ENCODE measurements around the gene BRMS1.
"Not testable (repeated sequence)": the region's sequence is repeated elsewhere in the genome, so short reads cannot be mapped to it uniquely, and the experiment has no call there.

The BRMS1 gene

DNA sequence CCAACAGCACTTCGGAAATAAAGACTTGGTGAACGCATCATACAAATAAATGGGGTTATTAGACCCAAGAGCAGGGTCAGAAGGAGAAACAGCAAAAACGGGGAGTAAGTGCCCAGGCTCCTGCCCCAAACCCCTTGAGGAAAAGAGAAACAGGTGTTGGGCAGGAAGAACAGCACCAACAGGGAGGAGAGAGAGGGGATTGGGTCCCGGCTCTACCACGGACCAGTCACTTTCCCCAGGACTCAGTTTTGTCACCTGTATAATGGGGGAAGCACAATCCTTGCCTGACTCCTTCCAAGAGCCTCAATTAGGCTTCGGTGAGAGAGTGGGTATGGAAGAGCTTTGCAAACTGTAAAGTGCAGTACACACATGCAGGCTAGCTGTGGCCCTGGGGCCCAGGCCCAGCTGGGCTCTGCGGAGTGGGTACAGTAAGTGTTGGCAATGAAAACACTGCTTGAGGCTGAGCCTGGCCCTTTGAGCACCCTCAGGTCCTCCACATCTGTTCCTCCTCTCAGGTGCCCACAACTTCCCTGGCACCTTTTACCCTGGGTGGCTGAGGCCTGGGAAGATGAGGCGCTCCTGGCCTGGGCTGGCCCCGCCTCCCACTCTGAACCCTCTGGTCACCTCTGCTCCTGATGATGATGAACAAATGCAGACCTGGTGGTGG is 17.7 kb upstream of the BRMS1 start:
- DNase-seq = no peak

DNA sequence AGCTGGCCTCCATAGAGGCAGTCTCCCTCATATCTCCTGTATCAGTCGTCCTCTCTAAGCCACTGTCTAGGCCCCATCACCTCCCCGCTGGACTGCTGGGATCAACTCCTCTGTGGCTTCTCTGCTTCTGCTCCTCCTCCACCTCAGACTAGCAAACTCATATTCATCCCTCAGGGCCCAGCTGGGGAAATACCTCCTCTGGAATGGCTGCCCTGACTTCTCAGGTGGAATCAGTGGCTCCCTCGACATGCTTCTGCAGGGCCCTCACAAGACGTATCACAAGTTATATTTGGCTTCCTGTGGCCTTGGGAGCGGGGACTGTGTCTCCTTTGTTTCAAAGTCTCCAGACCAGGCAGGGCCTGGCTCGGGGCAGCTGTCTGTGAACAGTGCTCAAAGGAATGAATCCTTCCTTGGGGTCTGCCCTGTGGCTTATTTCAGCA is 16.6 kb upstream of the BRMS1 start:
- DNase-seq = no peak

DNA sequence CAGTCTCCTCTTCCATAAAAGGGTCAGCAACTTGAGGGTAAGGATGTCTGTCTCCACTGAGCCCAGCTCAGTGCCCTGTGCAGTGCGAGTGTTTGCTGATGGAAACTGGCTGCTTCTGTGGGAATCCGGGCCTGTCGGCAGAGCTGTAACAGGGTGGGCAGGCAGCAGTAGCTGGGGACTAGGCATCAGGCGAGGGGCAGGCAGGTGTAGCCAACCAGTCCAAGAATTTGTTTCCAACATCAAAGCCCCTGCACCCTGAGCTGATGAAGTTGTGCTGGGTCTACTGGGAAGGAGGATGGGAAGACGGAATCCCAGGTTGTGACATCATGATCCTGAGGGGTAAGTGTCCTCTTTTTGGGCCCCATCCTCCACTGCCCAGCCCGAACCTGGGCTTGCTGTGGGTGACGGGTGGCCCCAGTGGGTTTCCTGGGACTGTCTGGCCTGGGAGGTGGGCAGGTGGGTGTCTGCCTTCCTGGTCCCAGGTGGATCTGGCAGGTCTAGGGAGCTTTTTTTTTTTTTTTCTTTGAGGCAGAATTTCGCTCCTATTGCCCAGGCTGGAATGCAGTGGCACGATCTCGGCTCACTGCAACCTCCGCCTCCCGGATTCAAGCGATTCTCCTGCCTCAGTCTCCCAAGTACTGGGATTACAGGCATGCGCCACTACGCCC is 15.6 kb upstream of the BRMS1 start:
- no peak for DNase-seq

DNA sequence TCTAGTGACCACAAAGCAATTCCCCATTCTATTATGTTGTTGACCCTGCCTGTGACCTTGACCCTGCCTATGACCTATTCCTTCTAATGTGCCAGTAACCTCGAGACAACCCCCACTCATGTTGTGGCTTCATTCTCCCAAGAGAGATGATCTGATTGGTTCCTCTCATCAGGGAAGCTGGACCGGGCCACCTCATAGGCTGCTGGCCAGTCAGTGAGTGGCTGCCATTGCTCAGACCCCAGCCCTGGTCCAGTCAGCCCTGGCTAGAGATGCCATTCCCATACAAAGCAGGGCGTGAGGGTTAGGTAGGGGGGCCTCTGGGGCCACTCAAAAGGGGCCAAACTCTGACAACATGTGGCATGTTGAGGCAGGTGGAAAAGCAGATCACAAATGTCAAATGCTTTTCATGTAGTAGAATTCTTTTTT is 14.8 kb upstream of the BRMS1 start:
- DNase-seq = no peak

DNA sequence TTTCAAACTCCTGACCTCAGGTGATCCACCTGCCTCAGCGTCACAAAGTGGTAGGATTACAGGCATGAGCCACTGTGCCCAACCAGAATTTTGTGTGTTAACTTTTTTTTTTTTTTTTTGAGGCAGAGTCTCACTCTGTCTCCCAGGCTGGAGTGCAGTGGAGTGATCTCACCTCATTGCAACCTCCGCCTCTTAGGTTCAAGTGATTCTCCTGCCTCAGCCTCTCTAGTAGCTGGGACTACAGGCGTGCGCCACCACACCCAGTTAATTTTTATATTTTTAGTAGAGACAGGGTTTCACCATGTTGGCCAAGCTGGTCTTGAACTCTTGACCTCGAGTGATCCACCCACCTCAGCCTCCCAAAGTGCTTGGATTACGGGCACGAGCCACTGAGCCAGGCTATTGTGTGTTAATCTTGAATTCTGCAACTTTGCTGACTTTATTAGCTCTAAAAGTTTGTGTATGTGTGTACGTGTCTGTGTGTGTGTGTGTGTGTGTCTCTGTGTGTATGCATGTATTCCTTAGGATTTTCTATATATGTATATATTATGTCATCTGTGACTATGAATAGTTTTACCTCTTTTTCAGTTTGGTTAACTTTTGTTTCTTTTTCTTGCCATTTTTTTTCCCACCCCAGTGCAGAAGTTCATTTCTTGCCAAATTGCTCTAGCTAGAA is 5.8 kb upstream of the BRMS1 start:
- not testable (repeated sequence) for DNase-seq

DNA sequence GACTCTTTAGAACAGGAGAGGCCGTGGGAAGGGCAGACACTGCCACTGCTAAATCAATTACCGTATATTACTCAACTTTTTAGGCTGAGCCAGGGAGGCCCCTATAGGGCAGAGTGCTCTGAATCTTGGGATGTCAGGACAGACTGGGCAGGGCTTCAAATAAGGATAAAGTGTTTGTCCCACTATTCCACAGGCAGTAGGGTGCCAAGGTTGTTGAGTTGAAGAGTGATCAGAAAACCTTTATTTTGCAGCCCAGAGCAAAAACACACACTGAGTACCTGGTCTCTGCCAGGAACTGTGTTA is 4.1 kb upstream of the BRMS1 start:
- DNase-seq = no peak

DNA sequence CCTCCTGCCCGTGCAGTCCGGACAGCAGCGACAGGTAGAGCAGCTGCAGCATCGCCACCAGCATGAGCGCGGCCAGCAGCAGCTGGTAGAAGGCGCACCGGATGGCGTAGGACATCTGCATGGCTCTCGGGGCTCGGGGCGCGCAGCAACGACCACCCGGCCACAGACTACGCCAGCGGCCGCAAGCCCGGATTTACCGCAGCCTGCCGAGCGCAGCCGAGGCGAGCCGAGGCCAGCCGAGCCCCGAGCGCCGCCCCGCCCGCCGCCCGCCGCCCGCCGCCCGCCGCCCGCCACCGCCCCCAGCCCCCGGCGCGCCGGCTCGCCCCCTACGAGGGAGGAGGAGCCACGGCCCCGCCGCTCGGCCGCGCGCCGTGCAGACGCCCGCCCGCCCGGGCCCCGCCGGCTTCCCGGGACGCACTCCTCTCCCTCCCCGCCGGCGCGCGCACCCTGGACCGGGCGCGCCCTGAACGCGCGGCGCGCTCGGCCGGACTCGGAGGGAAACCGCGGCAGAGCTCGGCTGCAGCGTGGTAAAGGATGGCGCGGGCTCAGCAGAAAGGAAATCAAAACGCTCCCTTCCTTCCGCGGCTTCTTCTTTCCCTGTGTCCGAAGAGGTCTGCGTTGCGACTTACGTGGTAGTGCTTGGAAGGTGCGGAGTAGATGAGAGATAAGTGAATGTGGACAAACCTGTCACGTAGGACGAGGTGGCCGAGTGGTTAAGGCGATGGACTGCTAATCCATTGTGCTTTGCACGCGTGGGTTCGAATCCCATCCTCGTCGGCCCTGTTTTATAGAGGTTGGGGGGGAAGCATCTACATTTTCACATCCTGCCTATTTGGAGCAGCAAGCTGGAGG is 2.7 kb upstream of the BRMS1 start, which contains the start of gene B4GAT1:
TSS of gene B4GAT1 (minus strand) at position 205 of the 852 bp plus-strand sequence. CDS start at position 121, 84 bp downstream.
- DNase-seq = peak; percentile 94

DNA sequence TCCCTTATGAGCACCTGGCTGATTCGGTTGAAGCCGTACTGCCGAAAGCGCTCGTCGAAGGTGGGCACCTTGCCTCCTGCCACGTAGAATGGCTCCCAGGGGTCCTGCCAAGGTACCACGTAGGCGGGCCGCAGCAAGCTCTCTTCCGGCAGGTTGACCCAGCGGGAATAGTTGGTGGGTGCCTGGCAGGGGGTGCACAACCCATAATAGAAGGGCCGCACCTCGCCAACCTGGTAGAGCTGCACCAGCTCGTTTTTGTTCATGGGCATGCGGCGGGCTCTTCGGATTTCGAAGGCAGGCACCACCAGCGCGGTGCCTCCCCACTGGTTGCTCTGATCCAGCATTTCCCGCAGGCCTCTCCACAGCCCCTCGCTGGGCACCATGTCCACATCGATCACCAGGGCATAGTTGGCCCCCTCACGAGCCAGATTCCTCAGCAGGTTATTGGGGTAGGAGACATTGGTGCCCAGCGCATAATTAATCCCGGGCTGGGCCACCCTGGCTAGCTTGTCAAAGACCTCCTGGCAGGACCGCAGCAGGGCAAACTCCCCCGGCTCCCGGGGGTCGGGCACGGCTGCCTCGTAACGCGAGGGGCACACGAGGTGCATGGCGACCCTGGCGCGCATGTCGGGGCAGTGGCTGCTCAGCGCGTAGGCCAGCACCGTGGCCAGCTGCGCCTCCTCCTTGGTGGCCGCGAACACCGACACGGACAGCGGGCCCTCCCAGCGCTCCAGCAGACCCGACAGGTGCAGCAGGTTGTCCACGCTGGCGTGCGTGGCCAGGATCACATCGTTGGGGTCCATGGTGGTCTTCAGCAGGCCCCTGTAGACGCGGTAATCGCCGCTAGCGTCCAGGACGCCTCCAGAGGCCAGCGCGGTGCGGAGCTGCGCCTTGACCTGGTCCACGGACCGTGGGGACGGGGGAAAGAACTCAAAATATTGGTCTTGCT is 1.8 kb upstream of the BRMS1 start:
- DNase-seq = peak; percentile 45

DNA sequence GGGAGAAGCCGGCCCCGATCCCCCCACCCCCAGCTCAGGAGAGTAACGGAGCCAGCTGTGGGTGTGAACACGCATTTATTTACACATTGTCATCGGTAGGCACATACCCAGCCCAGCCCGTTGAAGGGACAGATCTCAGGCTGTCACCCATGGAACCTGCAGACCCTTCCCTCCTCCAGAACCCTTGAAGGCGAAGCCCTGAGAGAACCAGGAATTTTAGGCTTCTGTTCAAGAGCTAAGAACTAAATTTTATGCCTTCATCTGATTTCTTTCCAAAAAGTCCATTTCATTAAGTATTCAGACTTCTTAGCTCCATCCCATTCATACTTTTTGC is 379 bp upstream of the BRMS1 start:
- DNase-seq = no peak

DNA sequence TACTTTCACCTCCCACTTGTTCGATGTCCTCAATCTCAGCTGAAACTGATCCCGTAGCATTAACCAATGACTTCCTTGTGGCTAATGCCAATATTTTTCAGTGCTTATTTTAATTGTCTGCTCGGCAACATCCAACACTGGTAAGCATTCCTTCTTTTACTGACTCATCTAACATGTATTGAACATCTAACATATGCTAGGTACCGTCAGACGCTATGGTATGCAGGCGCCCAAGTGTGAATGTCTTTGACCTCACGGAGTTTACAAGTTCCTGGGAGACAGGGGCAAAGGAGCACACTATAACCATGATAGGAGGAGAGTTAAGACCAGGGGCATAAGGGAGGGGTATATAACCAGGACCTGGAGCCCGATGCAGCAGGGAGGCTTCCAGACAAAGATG is 1.7 kb downstream of the BRMS1 start:
- DNase-seq = peak; percentile 29

DNA sequence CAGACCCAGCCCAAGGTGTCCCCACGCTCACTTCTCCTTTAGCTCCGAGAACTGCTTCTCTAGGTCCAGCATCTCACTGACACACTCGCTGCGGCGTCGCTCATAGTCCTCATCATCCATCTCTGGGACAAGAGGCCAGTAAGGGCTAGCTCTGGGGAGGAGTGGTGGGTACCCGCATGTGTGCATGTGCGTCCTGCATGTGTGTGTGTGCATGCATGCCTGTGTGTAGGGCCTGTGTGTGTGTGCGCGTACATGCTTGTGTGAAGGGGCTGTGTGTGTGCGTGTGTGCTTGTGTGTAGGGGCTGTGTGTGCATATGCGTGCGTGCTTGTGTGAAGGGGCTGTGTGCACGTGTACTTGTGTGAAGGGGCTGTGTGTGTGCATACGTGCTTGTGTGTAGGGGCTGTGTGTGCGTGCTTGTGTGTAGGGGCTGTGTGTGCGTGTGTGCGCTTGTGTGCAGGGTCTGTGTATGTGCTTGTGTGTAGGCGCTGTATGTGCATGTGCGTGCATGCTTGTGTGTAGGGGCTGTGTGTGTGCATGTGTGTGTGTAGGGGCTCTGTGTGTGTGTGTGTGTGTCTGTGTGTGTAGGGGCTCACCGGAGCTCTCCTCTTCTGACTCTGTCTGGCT is 3.3 kb downstream of the BRMS1 start:
- DNase-seq = no peak

DNA sequence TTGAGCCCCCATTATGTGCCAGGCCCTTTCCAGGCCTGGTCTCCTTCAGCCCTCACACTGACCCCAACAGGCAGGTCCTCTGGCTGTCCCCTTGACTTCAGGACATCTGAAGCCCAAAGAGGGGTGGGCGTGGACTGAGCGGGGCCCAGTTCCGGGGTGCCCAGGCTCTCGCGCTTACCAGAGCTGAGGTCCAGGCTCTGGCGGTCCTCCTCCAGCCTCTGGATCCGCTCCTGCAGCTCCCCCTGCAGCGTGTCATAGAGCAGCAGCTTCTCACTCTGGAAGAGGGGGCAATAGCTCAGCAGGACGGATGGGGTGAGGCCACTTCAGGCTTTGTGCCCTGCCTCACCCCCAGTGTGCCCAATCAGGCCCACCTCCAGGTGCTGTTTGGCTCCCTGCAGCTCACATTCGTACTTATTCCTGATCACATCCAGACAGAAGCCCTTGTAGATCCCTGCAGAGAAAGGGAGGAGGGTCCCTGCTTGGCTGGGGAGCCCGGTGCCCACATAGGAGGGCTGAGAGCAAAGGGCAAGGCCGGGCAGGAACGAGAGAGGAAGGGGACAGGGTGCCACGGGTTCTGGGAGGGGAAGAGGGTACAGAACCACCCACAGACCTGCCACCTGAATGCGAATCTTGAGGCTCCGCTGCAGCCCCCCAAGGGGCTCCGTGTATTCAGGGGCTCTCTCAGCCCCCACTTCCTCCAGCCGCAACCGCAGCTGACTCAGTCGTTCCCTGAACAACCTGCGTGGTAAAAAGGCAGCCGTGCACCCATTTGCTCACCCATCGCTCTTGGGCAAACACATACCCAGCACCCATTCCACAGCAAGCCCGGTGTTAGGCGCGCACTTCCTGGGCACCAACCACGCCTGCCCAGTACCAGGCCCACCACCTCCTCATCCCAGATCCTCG is 4.1 kb downstream of the BRMS1 start:
- peak; percentile 45 for DNase-seq

DNA sequence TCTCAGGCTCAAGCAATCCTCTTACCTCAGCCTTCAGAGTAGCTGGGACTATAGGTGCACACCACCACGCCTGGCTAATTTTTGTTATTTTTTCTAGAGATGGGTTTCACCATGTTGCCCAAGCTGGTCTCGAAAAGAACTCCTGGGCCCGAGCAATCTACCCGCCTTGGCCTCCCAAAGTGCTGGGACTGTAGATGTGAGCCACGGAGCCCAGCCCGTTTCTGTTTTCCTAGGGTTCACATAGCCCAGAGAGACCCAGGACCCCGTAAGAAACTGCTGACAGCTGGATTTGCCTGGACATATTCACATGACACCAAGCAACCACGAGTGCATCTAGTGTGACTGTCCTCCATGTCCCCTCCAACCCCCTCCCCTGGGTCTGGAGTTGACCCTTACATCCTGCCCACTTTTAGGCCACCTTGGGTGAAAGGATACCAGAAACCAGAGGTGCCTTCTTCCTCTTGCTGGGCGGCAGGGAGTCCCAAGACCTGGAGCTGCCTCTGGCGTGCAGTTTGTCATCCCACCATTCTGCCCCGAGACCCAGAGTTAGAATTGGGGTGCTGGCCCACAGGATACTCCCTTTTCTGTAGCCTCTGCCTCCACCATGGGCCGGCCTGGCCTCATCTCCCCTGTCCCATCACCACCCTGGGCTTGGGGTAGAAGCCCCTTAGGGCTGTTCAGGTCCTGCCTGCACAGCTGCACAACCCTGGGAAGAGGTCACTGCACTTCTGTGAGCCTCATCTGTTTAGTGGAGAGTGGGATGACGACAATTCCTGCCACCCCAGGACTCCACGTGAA is 5.0 kb downstream of the BRMS1 start:
- DNase-seq = no peak

DNA sequence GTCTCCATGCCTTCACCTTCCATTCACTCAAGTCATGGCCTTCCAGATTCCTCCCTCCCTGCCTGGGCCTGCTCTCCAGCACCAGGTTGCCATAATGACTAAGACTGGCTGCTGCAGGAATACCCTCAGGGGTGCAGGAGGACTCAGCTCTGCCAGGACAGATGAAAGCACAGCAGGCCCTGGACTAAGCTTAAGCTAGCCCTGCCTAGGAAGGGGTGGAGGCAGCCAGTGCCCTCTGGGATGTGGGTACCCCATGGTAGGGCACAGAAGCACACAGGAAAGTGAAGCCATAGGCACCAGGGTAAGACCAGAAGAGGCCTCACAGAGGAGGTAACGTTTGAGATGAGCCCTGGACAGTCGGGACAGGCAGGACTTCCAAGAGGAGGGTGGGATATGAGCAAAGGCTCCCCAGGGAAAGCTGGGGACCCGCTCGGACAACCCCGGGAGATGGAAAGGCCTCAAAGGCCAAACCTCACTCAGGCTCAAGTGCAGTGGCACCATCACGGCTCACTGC is 5.7 kb downstream of the BRMS1 start:
- DNase-seq = peak; percentile 50

DNA sequence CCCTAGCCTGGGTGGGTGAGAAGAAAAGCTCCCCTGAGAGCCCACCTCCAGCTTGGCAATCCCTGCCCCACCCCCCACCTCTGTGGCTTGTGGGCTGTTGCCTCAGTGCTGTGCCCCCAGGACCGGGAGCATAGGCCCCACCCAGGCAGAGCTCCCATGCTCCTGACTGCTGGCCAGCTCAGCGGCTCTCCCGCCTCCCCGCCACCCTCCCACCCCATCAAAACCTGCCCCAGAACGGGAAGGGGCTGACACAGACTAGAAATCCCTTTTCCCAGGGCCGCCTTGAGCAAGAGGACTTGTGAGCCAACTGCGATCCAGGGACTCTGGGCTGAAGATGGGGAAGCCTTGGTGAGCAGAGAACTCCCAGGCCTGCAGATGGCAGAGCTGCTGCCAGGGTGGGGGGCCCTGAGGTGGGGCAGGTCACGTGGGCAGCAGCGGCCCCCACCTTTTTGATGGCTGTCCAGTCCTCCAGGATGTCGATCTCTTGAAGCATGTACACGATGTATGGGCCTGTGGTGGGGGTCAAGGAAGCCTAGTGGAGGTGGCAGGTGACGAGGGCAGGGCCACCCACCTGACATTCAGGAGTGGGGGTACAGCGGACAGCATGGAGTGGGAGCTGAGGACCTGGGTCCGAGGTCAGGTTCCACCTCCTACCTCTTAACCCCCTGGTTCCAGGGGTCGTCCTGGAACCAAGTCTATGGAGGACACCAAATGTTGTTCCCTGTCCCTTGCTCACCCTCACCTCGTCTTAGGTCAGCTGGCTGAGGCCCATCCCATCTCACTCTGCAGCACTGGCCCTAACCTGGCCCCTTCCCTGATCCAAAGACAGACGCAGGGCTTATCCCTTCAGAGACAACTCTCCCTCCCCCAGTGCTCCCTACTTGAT is 6.4 kb downstream of the BRMS1 start:
- peak; percentile 49 for DNase-seq

DNA sequence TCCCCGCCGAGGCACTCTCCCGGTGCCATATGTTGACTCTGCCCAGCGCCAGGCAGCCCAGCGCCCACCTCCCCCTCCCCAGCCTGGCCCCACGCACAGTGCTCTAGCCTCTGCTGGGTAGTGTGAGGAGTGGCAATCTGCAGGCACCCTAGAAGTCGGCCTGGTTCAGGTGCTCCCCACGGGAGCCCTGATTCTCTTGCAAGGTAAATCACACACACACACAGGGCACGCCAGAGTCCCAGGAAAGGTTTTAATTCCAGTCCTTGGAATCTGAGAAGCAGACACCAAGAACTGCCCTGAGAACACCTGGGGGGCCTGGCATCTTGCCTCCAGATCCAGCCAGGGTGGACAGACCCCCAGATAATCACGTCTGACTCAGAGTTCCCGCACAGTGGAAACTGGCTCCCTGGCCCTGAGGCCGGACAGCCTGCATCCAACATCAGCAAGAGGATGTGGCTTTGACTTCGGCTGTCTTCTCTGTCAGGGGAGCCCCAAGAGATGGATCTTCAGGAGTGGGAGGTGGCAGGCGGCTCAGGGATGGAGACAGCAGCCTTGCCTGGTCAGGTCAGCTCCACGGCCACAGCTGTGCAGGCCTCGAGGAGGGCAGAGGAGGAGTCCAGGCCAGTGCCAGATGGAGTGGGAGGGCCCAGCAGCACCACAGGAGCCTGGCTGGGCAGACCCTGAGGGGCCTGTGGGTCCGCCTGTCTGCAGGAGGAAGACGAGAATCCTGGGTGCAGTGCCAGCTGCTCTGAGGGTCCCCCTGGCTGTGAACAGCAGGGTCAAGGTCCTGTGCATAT is 7.6 kb downstream of the BRMS1 start:
- DNase-seq = peak; percentile 60
